ENCODE data around the gene SNX8. TPM values are rescaled to one million over a fixed set of nuclear protein-coding genes. Genes with fewer than 3 reads are reported as not detected.

Gene SNX8
- total and polyA plus RNA-seq, 2 of the 4 experiments (the other 2 are of a cell fraction), result 7.7 to 55.9 TPM

DNA sequence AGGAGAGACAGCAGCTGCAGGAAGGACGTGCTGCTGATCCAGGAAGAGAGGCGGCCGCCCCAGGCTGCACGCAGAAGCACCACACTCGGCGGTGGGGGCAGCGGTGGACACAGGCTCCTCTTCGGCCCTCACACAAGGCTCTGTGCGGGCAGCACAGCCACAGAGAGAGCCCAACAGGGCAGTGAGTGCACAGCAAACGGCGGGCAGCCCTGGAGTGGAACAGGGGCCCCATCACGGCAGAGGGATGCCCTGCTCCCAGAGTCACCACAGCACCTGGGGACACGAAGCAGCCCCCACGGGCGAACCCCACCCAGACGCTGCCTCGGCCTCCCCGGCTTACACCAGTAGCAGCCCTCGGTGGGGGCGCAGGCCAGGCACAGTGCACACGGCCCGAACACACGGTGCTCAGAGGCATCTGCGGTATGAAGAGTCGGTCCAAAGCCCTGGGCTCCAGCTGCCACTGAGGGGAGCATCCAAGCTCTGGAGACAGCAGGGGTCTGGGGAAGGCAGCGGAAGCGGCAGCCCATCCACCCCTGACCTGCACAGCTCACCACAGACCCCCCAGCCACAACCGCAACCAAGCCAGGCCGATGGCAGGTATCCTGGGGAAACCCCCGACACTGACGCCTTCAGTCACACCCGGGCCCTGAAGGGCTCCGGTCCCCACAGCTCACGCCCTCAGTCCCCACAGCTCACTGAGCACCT, 55.4 kb downstream of the SNX8 start:
- TF ChIP-seq, protein P1, sequence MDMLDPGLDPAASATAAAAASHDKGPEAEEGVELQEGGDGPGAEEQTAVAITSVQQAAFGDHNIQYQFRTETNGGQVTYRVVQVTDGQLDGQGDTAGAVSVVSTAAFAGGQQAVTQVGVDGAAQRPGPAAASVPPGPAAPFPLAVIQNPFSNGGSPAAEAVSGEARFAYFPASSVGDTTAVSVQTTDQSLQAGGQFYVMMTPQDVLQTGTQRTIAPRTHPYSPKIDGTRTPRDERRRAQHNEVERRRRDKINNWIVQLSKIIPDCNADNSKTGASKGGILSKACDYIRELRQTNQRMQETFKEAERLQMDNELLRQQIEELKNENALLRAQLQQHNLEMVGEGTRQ (IDR thresholded peaks at IDR 0.05; ENCODE audit: low read depth, low read length), result no peak
- TF ChIP-seq NFE2L2 (IDR thresholded peaks at IDR 0.05; ENCODE audit: low read depth, low read length), result no peak
- no peak for TF ChIP-seq CEBPB (IDR thresholded peaks at IDR 0.05; ENCODE audit: low read depth, low read length)
- TF ChIP-seq FOS (IDR thresholded peaks at IDR 0.05; ENCODE audit: low read depth, low read length), result no peak
- TF ChIP-seq RFX5 (IDR thresholded peaks at IDR 0.05; ENCODE audit: low read depth, low read length), result no peak
- TF ChIP-seq RCOR1 (IDR thresholded peaks at IDR 0.05; ENCODE audit: insufficient replicate concordance, low read length), result no peak
- no peak for TF ChIP-seq ELK1 (IDR thresholded peaks at IDR 0.05; ENCODE audit: borderline replicate concordance, low read depth, low read length)
- TF ChIP-seq CTCF (conservative IDR thresholded peaks at IDR 0.05; ENCODE audit: low read depth, low read length), result no peak
- no peak for TF ChIP-seq RAD21 (IDR thresholded peaks at IDR 0.05; ENCODE audit: low read length)
- no peak for TF ChIP-seq POLR2A (IDR thresholded peaks at IDR 0.05; ENCODE audit: low read depth, low read length)
- no peak for TF ChIP-seq BHLHE40 (IDR thresholded peaks at IDR 0.05; ENCODE audit: low read depth, low read length)
- no peak for TF ChIP-seq MXI1 (IDR thresholded peaks at IDR 0.05; ENCODE audit: borderline replicate concordance, low read depth, low read length)
- TF ChIP-seq SMC3 (IDR thresholded peaks at IDR 0.05; ENCODE audit: low read depth, low read length), result no peak
- no peak for DNase-seq
- Histone ChIP-seq H2AK9ac (replicated peaks; ENCODE audit: low read depth, low read length, poor library complexity) (no peak overlapping the region), H4K20me1 (ENCODE audit: insufficient read depth, low read length) (peaks cover 7% of the 10 kb centered on the region; the same call in 1 of the 2 replicates), H3K9ac (ENCODE audit: low read depth, low read length) (no peak overlapping the region), H3K4me2 (ENCODE audit: low read depth, low read length) (no peak overlapping the region), H4K8ac (ENCODE audit: low read depth in 2 of 2, low read length in 2 of 2) (no peak overlapping the region), H4K91ac (ENCODE audit: insufficient read depth, low read depth, low read length) (no peak overlapping the region), H3K27ac (ENCODE audit: insufficient read depth, low read length) (no peak overlapping the region), H3K4ac (ENCODE audit: low read depth, low read length) (no peak overlapping the region), H3K23ac (ENCODE audit: low read depth, low read length) (no peak overlapping the region), H3K9me3 (ENCODE audit: control insufficient read depth, insufficient read depth, low read length) (no peaks in the 10 kb centered on the region), H4K5ac (ENCODE audit: low read depth, low read length) (no peak overlapping the region), H2BK120ac (ENCODE audit: low read depth, low read length) (no peak overlapping the region), H2AK5ac (ENCODE audit: low read depth, low read length) (no peak overlapping the region), H3K4me1 (ENCODE audit: control insufficient read depth, insufficient read depth, low read length) (no peaks in the 10 kb centered on the region), H2BK5ac (ENCODE audit: low read depth, low read length, poor library complexity, severe bottlenecking) (no peak overlapping the region), H2BK15ac (ENCODE audit: low read depth, low read length) (no peak overlapping the region), H3K18ac (ENCODE audit: low read depth, low read length) (no peak overlapping the region), H3K79me1 (ENCODE audit: low read depth in 1 of 2, low read length in 2 of 2) (0 out of 4 replicates have a peak, but pooled peaks cover 0 to 10% of the 10 kb centered on the region in 2 experiments), H2BK20ac (ENCODE audit: low read depth, low read length) (no peak overlapping the region), H3K9me1 (ENCODE audit: insufficient read depth, low read length) (0 out of 2 replicates have a peak, but pooled peaks cover 3% of the 10 kb centered on the region), H3K36me3 (ENCODE audit: control insufficient read depth, insufficient read depth, low read length) (peaks cover 34% of the 10 kb centered on the region), H3K56ac (ENCODE audit: extremely low read depth, insufficient read depth, low read length) (no peak overlapping the region), H3K14ac (replicated peaks; ENCODE audit: low read depth, low read length) (no peak overlapping the region), H3K4me3 (ENCODE audit: insufficient read depth, low read depth, low read length) (no peak overlapping the region), H2AFZ (replicated peaks; ENCODE audit: low read length, poor library complexity) (no peak overlapping the region), H3K27me3 (ENCODE audit: control insufficient read depth, insufficient read depth, low read length) (no peaks in the 10 kb centered on the region)
- in situ Hi-C loops (cut with MboI; ENCODE audit: low sequenced_read_pairs), result no loop called here
- dilution Hi-C loops (cut with HindIII; ENCODE audit: low sequenced_read_pairs, unreplicated experiment), result no loop called here
- no TSS peak for BruUV-seq (replicated peaks)
- ChIA-PET CTCF (no interaction called here), POLR2A (ENCODE audit: unreplicated experiment) (no interaction called here)
- intact Hi-C loops (cut with micrococcal nuclease), result no loop called here
- ATAC-seq (ENCODE audit: low read depth), result no peak
- WGBS, 2 experiments (ENCODE audit: extremely low coverage in 2 of 2, insufficient read length in 1 of 2), result 97% methylated on average over 20 of the region's 34 CpGs; no CpG with 5 or more reads in 1 of the 2 experiments

Data from IMR-90 (cell line).